Endodermal cell (in vitro differentiated cells): ENCODE results near the gene ZBTB7C. TPM values are rescaled to one million over a fixed set of nuclear protein-coding genes. Genes with fewer than 3 reads are reported as not detected.
A peak's percentile ranks its signal among the peaks of the same experiment; 100 is the strongest.

Experiments
- DNase-seq: peaks from one replicate; pipeline ENCODE4 v3.0.0-alpha.2; 2017
- H3K27ac ChIP-seq: 2 replicates; pipeline ENCODE4 v1.5.1; 2013; ENCODE audit warnings: mild to moderate bottlenecking, low read depth, low read length, moderate library complexity
- H3K27me3 ChIP-seq: 2 replicates; pipeline ENCODE4 v1.6.1; 2013; ENCODE audit warnings: mild to moderate bottlenecking, low read length, moderate library complexity; ENCODE audit not compliant: insufficient read depth, control insufficient read depth, poor library complexity, severe bottlenecking
- H3K36me3 ChIP-seq: 2 replicates; pipeline ENCODE4 v1.7.0; 2013; ENCODE audit warnings: mild to moderate bottlenecking, low read length, moderate library complexity; ENCODE audit not compliant: control insufficient read depth, insufficient read depth
- H3K4me1 ChIP-seq: one replicate; pipeline ENCODE4 v1.7.0; 2013; ENCODE audit warnings: low read length; ENCODE audit not compliant: control insufficient read depth, insufficient read depth
- H3K4me3 ChIP-seq: 2 replicates; pipeline ENCODE4 v1.5.1; 2013; ENCODE audit warnings: mild to moderate bottlenecking, low read length, moderate library complexity
- H3K9ac ChIP-seq: 2 replicates; pipeline ENCODE4 v1.6.1; 2013; ENCODE audit warnings: mild to moderate bottlenecking, low read length, moderate library complexity; ENCODE audit not compliant: poor library complexity, severe bottlenecking; ENCODE audit errors: extremely low read depth
- H3K9me3 ChIP-seq: 2 replicates; pipeline ENCODE4 v1.6.1; 2013; ENCODE audit warnings: mild to moderate bottlenecking, low read length, moderate library complexity; ENCODE audit not compliant: control insufficient read depth
- H3K27ac Mint-ChIP-seq: 2 replicates; pipeline ENCODE4 v1.8.0; 2020; ENCODE audit warnings: mixed read lengths
- H3K27me3 Mint-ChIP-seq: 2 replicates; pipeline ENCODE4 v1.8.0; 2021; ENCODE audit warnings: mild to moderate bottlenecking, mixed read lengths; ENCODE audit not compliant: insufficient read depth
- H3K36me3 Mint-ChIP-seq: 2 replicates; pipeline ENCODE4 v1.8.0; 2020; ENCODE audit warnings: low read depth, mixed read lengths
- H3K4me1 Mint-ChIP-seq: 2 replicates; pipeline ENCODE4 v1.8.0; 2020; ENCODE audit warnings: mixed read lengths
- H3K4me3 Mint-ChIP-seq: 2 replicates; pipeline ENCODE4 v1.8.0; 2020; ENCODE audit warnings: mild to moderate bottlenecking, moderate library complexity, mixed read lengths
- H3K9me3 Mint-ChIP-seq: 2 replicates; pipeline ENCODE4 v1.8.0; 2020; ENCODE audit warnings: mild to moderate bottlenecking, mixed read lengths
- WGBS, 2 experiments: methylation state at CpG; one replicate each; pipeline versions ENCODE4 v1.1.5 to v1.1.7; 2013; ENCODE audit warnings: missing lambda C conversion rate in 2 of 2, mixed read lengths in 1 of 2; ENCODE audit not compliant: insufficient coverage in 1 of 2, insufficient read length in 1 of 2; 5-methylcytosine and 5-hydroxymethylcytosine counted together
- total RNA-seq, 2 donors: library from RNA; stranded (reverse); fragmentation: NEBNext Ultra II Directional in 1 of 2; extraction: Animal tissue kit (Norgen Biotek cat#: 25700) in 1 of 2; gene quantifications; 2 replicates in 1 of 2; 3 replicates in 1 of 2; pipeline ENCODE4 v1.2.1, GENCODE V29; 2021
- TF ChIP-seq, protein P1 (sequence below): fragments of 200-600 bp; sonication (generic); conservative IDR thresholded peaks from 2 replicates; pipeline ENCODE4 v1.5.0; 2021; ENCODE audit warnings: antibody characterized with exemption, mild to moderate bottlenecking

Gene ZBTB7C
- total RNA-seq, 2 donors from 2014 or later = 0.31 to 0.62 TPM

DNA sequence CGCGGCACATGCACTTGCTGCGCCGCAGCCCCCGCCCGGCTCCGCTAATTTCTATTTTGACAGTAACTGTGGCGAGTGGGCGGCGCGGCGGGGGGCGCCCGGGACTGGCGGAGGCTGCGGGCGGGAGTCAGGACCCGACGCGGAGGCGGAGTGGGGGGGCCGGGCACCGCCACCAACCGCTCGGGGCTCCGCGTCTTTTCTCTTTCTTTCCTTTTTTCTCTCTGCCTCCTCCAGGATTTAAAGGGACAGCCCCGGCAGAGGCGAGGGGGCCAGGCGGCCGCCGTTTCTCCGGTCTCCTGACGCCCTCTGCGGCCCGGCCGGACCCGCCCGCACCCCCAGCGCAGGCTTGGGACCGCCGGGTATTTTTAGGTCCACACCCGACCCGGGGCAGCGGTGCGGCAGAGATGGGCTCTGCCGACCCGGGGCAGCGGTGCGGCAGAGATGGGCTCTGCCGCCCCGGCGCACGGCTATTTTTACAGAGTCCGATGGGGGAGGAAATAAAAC, 460 bp upstream of the ZBTB7C start:
- Histone ChIP-seq H3K4me3 (peak overlapping the region; percentile 81), H3K27me3 (peaks cover 69% of the 10 kb centered on the region), H3K4me1 (no peaks in the 10 kb centered on the region), H3K9ac (no peak overlapping the region), H3K27ac (no peak overlapping the region), H3K9me3 (no peaks in the 10 kb centered on the region), H3K36me3 (no peaks in the 10 kb centered on the region)
- Mint-ChIP-seq H3K36me3 (no peaks in the 10 kb centered on the region), H3K9me3 (no peaks in the 10 kb centered on the region), H3K27ac (no peak overlapping the region), H3K27me3 (peaks cover 68% of the 10 kb centered on the region), H3K4me3 (peak overlapping the region; percentile 59), H3K4me1 (peaks cover 13% of the 10 kb centered on the region)
- 0% methylated on average over 25 to 55 of the region's 55 CpGs for WGBS, 2 experiments
- peak; percentile 80 for DNase-seq
- TF ChIP-seq, protein P1, sequence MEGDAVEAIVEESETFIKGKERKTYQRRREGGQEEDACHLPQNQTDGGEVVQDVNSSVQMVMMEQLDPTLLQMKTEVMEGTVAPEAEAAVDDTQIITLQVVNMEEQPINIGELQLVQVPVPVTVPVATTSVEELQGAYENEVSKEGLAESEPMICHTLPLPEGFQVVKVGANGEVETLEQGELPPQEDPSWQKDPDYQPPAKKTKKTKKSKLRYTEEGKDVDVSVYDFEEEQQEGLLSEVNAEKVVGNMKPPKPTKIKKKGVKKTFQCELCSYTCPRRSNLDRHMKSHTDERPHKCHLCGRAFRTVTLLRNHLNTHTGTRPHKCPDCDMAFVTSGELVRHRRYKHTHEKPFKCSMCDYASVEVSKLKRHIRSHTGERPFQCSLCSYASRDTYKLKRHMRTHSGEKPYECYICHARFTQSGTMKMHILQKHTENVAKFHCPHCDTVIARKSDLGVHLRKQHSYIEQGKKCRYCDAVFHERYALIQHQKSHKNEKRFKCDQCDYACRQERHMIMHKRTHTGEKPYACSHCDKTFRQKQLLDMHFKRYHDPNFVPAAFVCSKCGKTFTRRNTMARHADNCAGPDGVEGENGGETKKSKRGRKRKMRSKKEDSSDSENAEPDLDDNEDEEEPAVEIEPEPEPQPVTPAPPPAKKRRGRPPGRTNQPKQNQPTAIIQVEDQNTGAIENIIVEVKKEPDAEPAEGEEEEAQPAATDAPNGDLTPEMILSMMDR = no peak

DNA sequence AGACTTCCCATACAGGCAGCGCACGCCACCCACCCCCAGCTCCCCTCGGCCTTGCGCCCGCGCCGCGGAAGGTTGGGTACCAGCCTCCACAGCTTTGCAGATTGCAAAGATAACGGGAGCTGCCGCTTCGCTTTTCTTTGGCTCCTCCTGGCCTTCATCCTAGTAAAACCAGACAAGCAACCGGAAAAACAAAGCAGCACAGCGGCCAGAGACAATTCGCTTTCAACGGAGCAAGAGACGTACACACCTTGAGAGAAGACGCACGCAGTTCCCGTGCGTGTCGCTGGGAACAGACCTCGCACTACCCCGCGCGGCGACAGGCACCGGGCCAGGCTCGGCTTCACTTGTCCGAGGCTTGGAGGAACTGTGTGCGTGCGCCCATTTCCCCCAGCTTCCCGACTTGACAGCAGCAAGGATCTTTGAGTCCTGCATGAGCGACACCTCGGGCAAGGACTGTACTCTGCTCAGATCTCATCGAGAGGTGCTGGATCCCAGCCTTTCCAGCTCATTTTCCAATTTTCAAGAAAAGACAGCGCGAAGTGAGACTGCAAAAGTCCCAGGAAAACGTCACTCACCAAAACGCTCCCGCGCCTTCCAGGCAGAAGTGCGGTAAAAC, 964 bp downstream of the ZBTB7C start:
- Histone ChIP-seq H3K4me3 (peak overlapping the region; percentile 77), H3K27ac (no peak overlapping the region), H3K36me3 (no peaks in the 10 kb centered on the region), H3K9me3 (no peaks in the 10 kb centered on the region), H3K4me1 (no peaks in the 10 kb centered on the region), H3K27me3 (peaks cover 59% of the 10 kb centered on the region), H3K9ac (no peak overlapping the region)
- Mint-ChIP-seq H3K4me1 (peaks cover 13% of the 10 kb centered on the region), H3K9me3 (no peaks in the 10 kb centered on the region), H3K27me3 (peaks cover 66% of the 10 kb centered on the region), H3K4me3 (peak overlapping the region; percentile 61), H3K36me3 (no peaks in the 10 kb centered on the region), H3K27ac (no peak overlapping the region)
- DNase-seq = peak; percentile 67
- TF ChIP-seq, protein P1 = no peak
- WGBS, 2 experiments = 1 to 5% methylated on average over 28 to 42 of the region's 42 CpGs

DNA sequence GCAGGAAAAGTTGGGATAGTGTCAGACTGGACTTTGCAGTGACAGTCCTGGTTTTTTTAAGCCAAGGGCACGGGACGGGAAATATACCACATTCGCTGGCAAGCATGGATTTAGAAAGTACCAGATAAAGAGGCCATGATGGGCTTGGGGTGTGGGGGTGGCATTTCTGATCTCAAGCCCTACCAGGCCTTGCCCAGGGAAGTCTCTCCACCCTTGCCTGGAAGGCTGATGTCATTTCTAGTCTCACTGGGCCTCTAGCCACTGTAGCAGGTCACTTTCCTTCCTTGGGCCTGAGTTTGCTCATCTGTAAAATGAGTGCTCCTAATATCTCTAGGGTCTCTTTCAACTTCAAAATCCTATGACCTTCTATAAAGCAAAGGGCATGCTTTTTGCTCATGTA, 1.8 kb downstream of the ZBTB7C start:
- no peaks in the 10 kb centered on the region for H3K4me1 ChIP-seq
- TF ChIP-seq, protein P1 = no peak
- no peak overlapping the region for H3K9ac ChIP-seq
- H3K27me3 Mint-ChIP-seq = peaks cover 68% of the 10 kb centered on the region
- H3K9me3 ChIP-seq = no peaks in the 10 kb centered on the region
- H3K27me3 ChIP-seq = peaks cover 59% of the 10 kb centered on the region
- WGBS, 2 experiments = 80% methylated on average over 3 of the region's 3 CpGs; no CpG with 5 or more reads in 1 of the 2 experiments
- H3K36me3 Mint-ChIP-seq = no peaks in the 10 kb centered on the region
- H3K4me3 ChIP-seq = no peak overlapping the region
- H3K4me1 Mint-ChIP-seq = peaks cover 13% of the 10 kb centered on the region
- H3K4me3 Mint-ChIP-seq = no peak overlapping the region
- no peak overlapping the region for H3K27ac ChIP-seq
- H3K27ac Mint-ChIP-seq = no peak overlapping the region
- H3K9me3 Mint-ChIP-seq = no peaks in the 10 kb centered on the region
- no peaks in the 10 kb centered on the region for H3K36me3 ChIP-seq
- no peak for DNase-seq
